Astrocyte (in vitro differentiated cells and primary cell): ENCODE measurements around the gene TMEM123. TPM values are rescaled to one million over a fixed set of nuclear protein-coding genes. Genes with fewer than 3 reads are reported as not detected.
A peak's percentile ranks its signal among the peaks of the same experiment; 100 is the strongest.

Experiments
- DNase-seq: peaks from one replicate; pipeline ENCODE4 v3.0.0-alpha.2; 2010; ENCODE audit warnings: low read depth
- FAIRE-seq: peaks from 2 replicates; lab custom pipeline; 2011; peaks lifted over from hg19 to GRCh38; lab: Jason Lieb, UNC
- H2AFZ ChIP-seq: 2 replicates; pipeline ENCODE4 v1.6.0; 2012; ENCODE audit warnings: low read depth, low read length, inconsistent platforms
- H3K27ac ChIP-seq: 2 replicates; pipeline ENCODE4 v1.5.1; 2011; ENCODE audit warnings: low read depth, low read length, inconsistent platforms
- H3K27me3 ChIP-seq: 2 replicates; pipeline ENCODE4 v1.6.0; 2011; ENCODE audit warnings: low read length, inconsistent platforms; ENCODE audit not compliant: insufficient read depth
- H3K36me3 ChIP-seq: 2 replicates; pipeline ENCODE4 v1.5.1; 2011; ENCODE audit warnings: low read length, inconsistent platforms; ENCODE audit not compliant: insufficient read depth
- H3K4me1 ChIP-seq: 2 replicates; pipeline ENCODE4 v1.5.1; 2011; ENCODE audit warnings: low read length, inconsistent platforms; ENCODE audit not compliant: insufficient read depth
- H3K4me2 ChIP-seq: 2 replicates; pipeline ENCODE4 v1.6.0; 2012; ENCODE audit warnings: low read length, inconsistent platforms
- H3K4me3 ChIP-seq: 2 replicates; pipeline ENCODE4 v1.5.1; 2011; ENCODE audit warnings: low read depth, mild to moderate bottlenecking, low read length, inconsistent platforms; ENCODE audit not compliant: insufficient read depth
- H3K79me2 ChIP-seq: 2 replicates; pipeline ENCODE4 v1.6.0; 2012; ENCODE audit warnings: mild to moderate bottlenecking, low read length, inconsistent platforms; ENCODE audit not compliant: insufficient read depth
- H3K9ac ChIP-seq: 2 replicates; pipeline ENCODE4 v1.6.0; 2012; ENCODE audit warnings: mild to moderate bottlenecking, low read length, inconsistent platforms
- H3K9me3 ChIP-seq: 2 replicates; pipeline ENCODE4 v1.5.1; 2012; ENCODE audit warnings: low read depth, mild to moderate bottlenecking, low read length, inconsistent platforms; ENCODE audit not compliant: insufficient read depth
- H4K20me1 ChIP-seq: 2 replicates; pipeline ENCODE4 v1.6.0; 2012; ENCODE audit warnings: low read length, inconsistent platforms; ENCODE audit not compliant: insufficient read depth
- H3K27ac Mint-ChIP-seq: one replicate; pipeline ENCODE4 v1.8.0; 2021; ENCODE audit warnings: mild to moderate bottlenecking, mixed read lengths; ENCODE audit not compliant: unreplicated experiment
- H3K27me3 Mint-ChIP-seq: one replicate; pipeline ENCODE4 v1.8.0; 2021; ENCODE audit warnings: low read depth, mixed read lengths; ENCODE audit not compliant: unreplicated experiment
- H3K36me3 Mint-ChIP-seq: one replicate; pipeline ENCODE4 v1.8.0; 2021; ENCODE audit warnings: low read depth, mixed read lengths; ENCODE audit not compliant: unreplicated experiment
- H3K4me1 Mint-ChIP-seq: one replicate; pipeline ENCODE4 v1.8.0; 2021; ENCODE audit warnings: low read depth, mixed read lengths; ENCODE audit not compliant: unreplicated experiment
- H3K4me3 Mint-ChIP-seq: one replicate; pipeline ENCODE4 v1.8.0; 2021; ENCODE audit warnings: mild to moderate bottlenecking, moderate library complexity, mixed read lengths; ENCODE audit not compliant: unreplicated experiment
- H3K9me3 Mint-ChIP-seq: one replicate; pipeline ENCODE4 v1.8.0; 2021; ENCODE audit warnings: mild to moderate bottlenecking, mixed read lengths; ENCODE audit not compliant: unreplicated experiment
- EZH2 ChIP-seq: IDR thresholded peaks from 2 replicates; pipeline ENCODE4 v1.6.1; 2012; ENCODE audit warnings: mild to moderate bottlenecking, low read length, inconsistent platforms; ENCODE audit not compliant: insufficient read depth
- total RNA-seq: library from RNA; stranded (reverse); gene quantifications from 2 replicates; pipeline ENCODE4 v1.2.1, GENCODE V29; 2021
- TF ChIP-seq, protein P1 (sequence below): IDR thresholded peaks from 2 replicates; pipeline ENCODE4 v1.5.1; 2011; ENCODE audit warnings: low read depth, mild to moderate bottlenecking, inconsistent platforms, low read length, moderate library complexity; ENCODE audit not compliant: insufficient read depth

Gene TMEM123
- total RNA-seq, 1 donor from 2014 or later: 234 TPM

GRCh38 chr11:102438311-102439062, 14.1 kb downstream of the TMEM123 start:
- Histone ChIP-seq H4K20me1 (no peaks in the 10 kb centered on the region), H2AFZ (no peak overlapping the region), H3K27me3 (no peaks in the 10 kb centered on the region), H3K79me2 (peaks cover 35% of the 10 kb centered on the region), H3K9ac (no peak overlapping the region), H3K4me3 (no peak overlapping the region), H3K4me2 (no peak overlapping the region), H3K36me3 (no peaks in the 10 kb centered on the region), H3K4me1 (no peaks in the 10 kb centered on the region), H3K9me3 (no peaks in the 10 kb centered on the region), H3K27ac (no peak overlapping the region)
- DNase-seq (no peak), FAIRE-seq (no peak)
- Mint-ChIP-seq H3K4me1 (peaks cover 16% of the 10 kb centered on the region), H3K27ac (peak overlapping the region; percentile 53), H3K36me3 (peaks cover 30% of the 10 kb centered on the region), H3K27me3 (no peaks in the 10 kb centered on the region), H3K4me3 (no peak overlapping the region), H3K9me3 (peaks cover 4% of the 10 kb centered on the region)
- TF ChIP-seq EZH2: no peak
- TF ChIP-seq, protein P1, sequence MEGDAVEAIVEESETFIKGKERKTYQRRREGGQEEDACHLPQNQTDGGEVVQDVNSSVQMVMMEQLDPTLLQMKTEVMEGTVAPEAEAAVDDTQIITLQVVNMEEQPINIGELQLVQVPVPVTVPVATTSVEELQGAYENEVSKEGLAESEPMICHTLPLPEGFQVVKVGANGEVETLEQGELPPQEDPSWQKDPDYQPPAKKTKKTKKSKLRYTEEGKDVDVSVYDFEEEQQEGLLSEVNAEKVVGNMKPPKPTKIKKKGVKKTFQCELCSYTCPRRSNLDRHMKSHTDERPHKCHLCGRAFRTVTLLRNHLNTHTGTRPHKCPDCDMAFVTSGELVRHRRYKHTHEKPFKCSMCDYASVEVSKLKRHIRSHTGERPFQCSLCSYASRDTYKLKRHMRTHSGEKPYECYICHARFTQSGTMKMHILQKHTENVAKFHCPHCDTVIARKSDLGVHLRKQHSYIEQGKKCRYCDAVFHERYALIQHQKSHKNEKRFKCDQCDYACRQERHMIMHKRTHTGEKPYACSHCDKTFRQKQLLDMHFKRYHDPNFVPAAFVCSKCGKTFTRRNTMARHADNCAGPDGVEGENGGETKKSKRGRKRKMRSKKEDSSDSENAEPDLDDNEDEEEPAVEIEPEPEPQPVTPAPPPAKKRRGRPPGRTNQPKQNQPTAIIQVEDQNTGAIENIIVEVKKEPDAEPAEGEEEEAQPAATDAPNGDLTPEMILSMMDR: no peak

GRCh38 chr11:102437727-102438126, 14.8 kb downstream of the TMEM123 start:
- Histone ChIP-seq H3K79me2 (peaks cover 37% of the 10 kb centered on the region), H3K9me3 (peaks cover 3% of the 10 kb centered on the region), H3K4me2 (no peak overlapping the region), H3K4me3 (no peak overlapping the region), H3K27ac (no peak overlapping the region), H3K9ac (no peak overlapping the region), H3K36me3 (no peaks in the 10 kb centered on the region), H4K20me1 (no peaks in the 10 kb centered on the region), H3K27me3 (no peaks in the 10 kb centered on the region), H2AFZ (no peak overlapping the region), H3K4me1 (no peaks in the 10 kb centered on the region)
- peak overlapping the region; percentile 53 for H3K27ac Mint-ChIP-seq
- no peak for DNase-seq
- H3K4me3 Mint-ChIP-seq: no peak overlapping the region
- TF ChIP-seq, protein P1: no peak
- no peak for TF ChIP-seq EZH2
- no peak for FAIRE-seq
- peaks cover 32% of the 10 kb centered on the region for H3K36me3 Mint-ChIP-seq
- no peaks in the 10 kb centered on the region for H3K27me3 Mint-ChIP-seq
- peaks cover 16% of the 10 kb centered on the region for H3K4me1 Mint-ChIP-seq
- H3K9me3 Mint-ChIP-seq: peaks cover 6% of the 10 kb centered on the region

DNA sequence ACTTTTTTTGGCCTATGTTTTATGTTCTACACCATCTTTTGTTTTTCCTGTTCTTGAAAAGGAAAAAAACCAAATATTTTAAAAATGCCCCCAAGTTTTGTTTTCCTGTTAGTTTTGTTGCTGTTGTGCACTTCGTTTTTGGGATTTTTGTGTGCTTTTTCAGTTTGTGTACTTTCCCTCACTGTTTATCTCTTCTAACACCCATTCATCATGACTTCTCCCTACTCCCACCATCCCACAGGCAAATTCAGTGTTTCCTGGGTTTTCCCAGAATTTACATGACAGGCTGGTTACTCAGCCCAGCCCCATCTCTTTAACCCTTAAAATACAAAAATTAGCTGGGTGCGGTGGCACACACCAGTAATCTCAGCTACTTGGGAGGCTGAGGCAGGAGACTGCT, 15.6 kb downstream of the TMEM123 start:
- Histone ChIP-seq H3K4me3 (no peak overlapping the region), H3K27me3 (no peaks in the 10 kb centered on the region), H3K79me2 (peaks cover 37% of the 10 kb centered on the region), H4K20me1 (no peaks in the 10 kb centered on the region), H2AFZ (no peak overlapping the region), H3K4me2 (no peak overlapping the region), H3K27ac (no peak overlapping the region), H3K4me1 (no peaks in the 10 kb centered on the region), H3K9ac (no peak overlapping the region), H3K9me3 (peaks cover 3% of the 10 kb centered on the region), H3K36me3 (no peaks in the 10 kb centered on the region)
- no peak for DNase-seq
- TF ChIP-seq EZH2: no peak
- TF ChIP-seq, protein P1: no peak
- Mint-ChIP-seq H3K36me3 (peaks cover 36% of the 10 kb centered on the region), H3K27ac (peak overlapping the region; percentile 48), H3K27me3 (no peaks in the 10 kb centered on the region), H3K9me3 (peaks cover 11% of the 10 kb centered on the region), H3K4me1 (peaks cover 16% of the 10 kb centered on the region), H3K4me3 (no peak overlapping the region)
- no peak for FAIRE-seq
